HEK293 (cell line): ENCODE measurements around the gene MOCS3.

Experiments
- BCL11A ChIP-seq: fragments of 450-650 bp; formaldehyde crosslinking; IDR thresholded peaks from 2 replicates; pipeline ENCODE4 v1.5.1; 2016; ENCODE audit warnings: low read depth, missing biosample characterization, missing genetic modification characterization
- GLI2 ChIP-seq: fragments of 450-650 bp; formaldehyde crosslinking; IDR thresholded peaks from 2 replicates; pipeline ENCODE4; 2017; ENCODE audit warnings: missing biosample characterization, missing genetic modification characterization, low read depth, borderline replicate concordance
- KLF9 ChIP-seq: fragments of 450-650 bp; formaldehyde crosslinking; IDR thresholded peaks from 2 replicates; pipeline ENCODE4 v1.5.1; 2016; ENCODE audit warnings: missing biosample characterization, missing genetic modification characterization, low read depth
- MEIS1 ChIP-seq: sonication (generic); formaldehyde crosslinking; IDR thresholded peaks from 2 replicates; pipeline ENCODE4 v1.8.1; 2022; ENCODE audit warnings: missing genetic modification reagents, mild to moderate bottlenecking, borderline replicate concordance
- OSR2 ChIP-seq: fragments of 450-650 bp; formaldehyde crosslinking; IDR thresholded peaks from 2 replicates; pipeline ENCODE4 v1.5.1; 2016; ENCODE audit warnings: missing biosample characterization, missing genetic modification characterization
- PRDM2 ChIP-seq: fragments of 450-650 bp; formaldehyde crosslinking; IDR thresholded peaks from 2 replicates; pipeline ENCODE4 v1.5.1; 2016; ENCODE audit warnings: missing biosample characterization, missing genetic modification characterization, borderline replicate concordance
- WT1 ChIP-seq: fragments of 450-650 bp; formaldehyde crosslinking; IDR thresholded peaks from 2 replicates; pipeline ENCODE4 v1.5.1; 2016; ENCODE audit warnings: missing biosample characterization, missing genetic modification characterization
- ZFP41 ChIP-seq: fragments of 450-650 bp; formaldehyde crosslinking; IDR thresholded peaks from 2 replicates; pipeline ENCODE4 v1.5.1; 2016; ENCODE audit warnings: missing biosample characterization, missing genetic modification characterization, borderline replicate concordance
- ZNF112 ChIP-seq: fragments of 450-650 bp; formaldehyde crosslinking; IDR thresholded peaks from 2 replicates; pipeline ENCODE4 v1.5.0; 2017; ENCODE audit warnings: missing biosample characterization, missing genetic modification characterization
- ZNF121 ChIP-seq: fragments of 450-650 bp; formaldehyde crosslinking; IDR thresholded peaks from 2 replicates; pipeline ENCODE4 v1.5.1; 2016; ENCODE audit warnings: missing biosample characterization, missing genetic modification characterization
- ZNF157 ChIP-seq: fragments of 450-650 bp; formaldehyde crosslinking; IDR thresholded peaks from 2 replicates; pipeline ENCODE4 v1.5.1; 2016; ENCODE audit warnings: missing biosample characterization, missing genetic modification characterization
- ZNF184 ChIP-seq: fragments of 450-650 bp; IDR thresholded peaks from 2 replicates; pipeline ENCODE4 v1.5.1; 2018; ENCODE audit warnings: missing biosample characterization, mild to moderate bottlenecking, missing genetic modification characterization
- ZNF2 ChIP-seq: fragments of 450-650 bp; formaldehyde crosslinking; IDR thresholded peaks from 2 replicates; pipeline ENCODE4 v1.5.1; 2016; ENCODE audit warnings: missing biosample characterization, missing genetic modification characterization
- ZNF214 ChIP-seq: fragments of 450-650 bp; formaldehyde crosslinking; IDR thresholded peaks from 2 replicates; pipeline ENCODE4 v1.5.1; 2017; ENCODE audit warnings: missing biosample characterization, mild to moderate bottlenecking, missing genetic modification characterization, borderline replicate concordance
- ZNF292 ChIP-seq: fragments of 450-650 bp; formaldehyde crosslinking; IDR thresholded peaks from 2 replicates; pipeline ENCODE4 v1.5.1; 2016; ENCODE audit warnings: low read depth, missing biosample characterization, missing genetic modification characterization, borderline replicate concordance
- ZNF366 ChIP-seq: fragments of 450-650 bp; formaldehyde crosslinking; conservative IDR thresholded peaks from 2 replicates; pipeline ENCODE4 v1.5.1; 2016; ENCODE audit warnings: missing biosample characterization, missing genetic modification characterization
- ZNF426 ChIP-seq: fragments of 450-650 bp; formaldehyde crosslinking; IDR thresholded peaks from 2 replicates; pipeline ENCODE4 v1.5.1; 2017; ENCODE audit warnings: missing biosample characterization, missing genetic modification characterization, mild to moderate bottlenecking, inconsistent platforms, moderate library complexity
- ZNF529 ChIP-seq: fragments of 450-650 bp; formaldehyde crosslinking; IDR thresholded peaks from 2 replicates; pipeline ENCODE4 v1.5.1; 2017; ENCODE audit warnings: missing genetic modification characterization, missing biosample characterization; ENCODE audit not compliant: insufficient replicate concordance
- ZNF596 ChIP-seq: fragments of 450-650 bp; IDR thresholded peaks from 2 replicates; pipeline ENCODE4 v1.5.0; 2018; ENCODE audit warnings: missing biosample characterization, mild to moderate bottlenecking, missing genetic modification characterization, moderate library complexity
- ZNF707 ChIP-seq: fragments of 450-650 bp; formaldehyde crosslinking; IDR thresholded peaks from 2 replicates; pipeline ENCODE4 v1.5.1; 2016; ENCODE audit warnings: missing biosample characterization, missing genetic modification characterization
- ZNF747 ChIP-seq: fragments of 450-650 bp; formaldehyde crosslinking; IDR thresholded peaks from 2 replicates; pipeline ENCODE4 v1.5.1; 2016; ENCODE audit warnings: missing biosample characterization, missing genetic modification characterization
- ZNF792 ChIP-seq: fragments of 450-650 bp; formaldehyde crosslinking; IDR thresholded peaks from 2 replicates; pipeline ENCODE4 v1.5.1; 2016; ENCODE audit warnings: missing biosample characterization, missing genetic modification characterization
- ZNF837 ChIP-seq: fragments of 450-650 bp; formaldehyde crosslinking; IDR thresholded peaks from 2 replicates; pipeline ENCODE4 v1.5.1; 2016; ENCODE audit warnings: missing biosample characterization, missing genetic modification characterization
- ZNF843 ChIP-seq: fragments of 450-650 bp; formaldehyde crosslinking; IDR thresholded peaks from 2 replicates; pipeline ENCODE4 v1.5.1; 2016; ENCODE audit warnings: missing biosample characterization, missing genetic modification characterization
- ZSCAN30 ChIP-seq: fragments of 450-650 bp; IDR thresholded peaks from 2 replicates; pipeline ENCODE4 v1.5.1; 2018; ENCODE audit warnings: missing biosample characterization, mild to moderate bottlenecking, missing genetic modification characterization, moderate library complexity
- TF ChIP-seq, protein P1 (sequence below): fragments of 450-650 bp; formaldehyde crosslinking; conservative IDR thresholded peaks from 2 replicates; pipeline ENCODE4 v1.5.1; 2016; ENCODE audit warnings: low read depth, missing biosample characterization, missing genetic modification characterization
- TF ChIP-seq, protein P2 (sequence below): fragments of 450-650 bp; formaldehyde crosslinking; IDR thresholded peaks from 2 replicates; pipeline ENCODE4 v1.5.0; 2017; ENCODE audit warnings: missing biosample characterization, missing genetic modification characterization, borderline replicate concordance

MOCS3 gene

GRCh38 chr20:51001430-51002265 is 43.0 kb downstream of the MOCS3 start (continued):
- TF ChIP-seq ZNF121 (tag by site-specific recombination): no peak
- no peak for TF ChIP-seq GLI2 (tag by site-specific recombination)
- 0 out of 2 replicates have a peak, but pooled peaks have one; percentile 39 for TF ChIP-seq OSR2 (tag by site-specific recombination)
- no peak for TF ChIP-seq ZNF843
- no peak for TF ChIP-seq ZNF837
- TF ChIP-seq ZNF747: no peak
- TF ChIP-seq KLF9 (tag by site-specific recombination): no peak
- no peak for TF ChIP-seq BCL11A
- no peak for TF ChIP-seq ZNF112
- TF ChIP-seq ZNF184 (tag by site-specific recombination): no peak; the same call in 1 of the 2 replicates
- no peak for TF ChIP-seq ZNF214 (tag by site-specific recombination)
- no peak for TF ChIP-seq ZNF529
- TF ChIP-seq MEIS1 (CRISPR knock-in tag): no peak
- TF ChIP-seq ZSCAN30 (tag by site-specific recombination): no peak
- TF ChIP-seq ZNF707: no peak
- peak; percentile 55 for TF ChIP-seq ZNF596 (tag by site-specific recombination)
- TF ChIP-seq, protein P1, sequence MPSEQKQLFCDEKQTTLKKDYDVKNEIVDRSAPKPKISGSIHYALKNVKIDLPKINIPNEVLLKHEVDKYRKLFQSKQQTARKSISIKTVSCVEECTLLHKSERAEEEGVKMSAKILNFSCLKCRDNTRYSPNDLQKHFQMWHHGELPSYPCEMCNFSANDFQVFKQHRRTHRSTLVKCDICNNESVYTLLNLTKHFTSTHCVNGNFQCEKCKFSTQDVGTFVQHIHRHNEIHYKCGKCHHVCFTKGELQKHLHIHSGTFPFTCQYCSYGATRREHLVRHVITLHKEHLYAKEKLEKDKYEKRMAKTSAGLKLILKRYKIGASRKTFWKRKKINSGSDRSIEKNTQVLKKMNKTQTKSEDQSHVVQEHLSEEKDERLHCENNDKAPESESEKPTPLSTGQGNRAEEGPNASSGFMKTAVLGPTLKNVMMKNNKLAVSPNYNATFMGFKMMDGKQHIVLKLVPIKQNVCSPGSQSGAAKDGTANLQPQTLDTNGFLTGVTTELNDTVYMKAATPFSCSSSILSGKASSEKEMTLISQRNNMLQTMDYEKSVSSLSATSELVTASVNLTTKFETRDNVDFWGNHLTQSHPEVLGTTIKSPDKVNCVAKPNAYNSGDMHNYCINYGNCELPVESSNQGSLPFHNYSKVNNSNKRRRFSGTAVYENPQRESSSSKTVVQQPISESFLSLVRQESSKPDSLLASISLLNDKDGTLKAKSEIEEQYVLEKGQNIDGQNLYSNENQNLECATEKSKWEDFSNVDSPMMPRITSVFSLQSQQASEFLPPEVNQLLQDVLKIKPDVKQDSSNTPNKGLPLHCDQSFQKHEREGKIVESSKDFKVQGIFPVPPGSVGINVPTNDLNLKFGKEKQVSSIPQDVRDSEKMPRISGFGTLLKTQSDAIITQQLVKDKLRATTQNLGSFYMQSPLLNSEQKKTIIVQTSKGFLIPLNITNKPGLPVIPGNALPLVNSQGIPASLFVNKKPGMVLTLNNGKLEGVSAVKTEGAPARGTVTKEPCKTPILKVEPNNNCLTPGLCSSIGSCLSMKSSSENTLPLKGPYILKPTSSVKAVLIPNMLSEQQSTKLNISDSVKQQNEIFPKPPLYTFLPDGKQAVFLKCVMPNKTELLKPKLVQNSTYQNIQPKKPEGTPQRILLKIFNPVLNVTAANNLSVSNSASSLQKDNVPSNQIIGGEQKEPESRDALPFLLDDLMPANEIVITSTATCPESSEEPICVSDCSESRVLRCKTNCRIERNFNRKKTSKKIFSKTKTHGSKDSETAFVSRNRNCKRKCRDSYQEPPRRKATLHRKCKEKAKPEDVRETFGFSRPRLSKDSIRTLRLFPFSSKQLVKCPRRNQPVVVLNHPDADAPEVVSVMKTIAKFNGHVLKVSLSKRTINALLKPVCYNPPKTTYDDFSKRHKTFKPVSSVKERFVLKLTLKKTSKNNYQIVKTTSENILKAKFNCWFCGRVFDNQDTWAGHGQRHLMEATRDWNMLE (tag by site-specific recombination): no peak
- peak; percentile 69 for TF ChIP-seq ZNF366
- TF ChIP-seq ZNF292: no peak
- TF ChIP-seq WT1 (tag by site-specific recombination): no peak
- TF ChIP-seq ZNF426: no peak
- no peak for TF ChIP-seq ZFP41 (tag by site-specific recombination)
- no peak for TF ChIP-seq ZNF2 (tag by site-specific recombination)
- TF ChIP-seq ZNF157 (tag by site-specific recombination): no peak
- TF ChIP-seq, protein P2, sequence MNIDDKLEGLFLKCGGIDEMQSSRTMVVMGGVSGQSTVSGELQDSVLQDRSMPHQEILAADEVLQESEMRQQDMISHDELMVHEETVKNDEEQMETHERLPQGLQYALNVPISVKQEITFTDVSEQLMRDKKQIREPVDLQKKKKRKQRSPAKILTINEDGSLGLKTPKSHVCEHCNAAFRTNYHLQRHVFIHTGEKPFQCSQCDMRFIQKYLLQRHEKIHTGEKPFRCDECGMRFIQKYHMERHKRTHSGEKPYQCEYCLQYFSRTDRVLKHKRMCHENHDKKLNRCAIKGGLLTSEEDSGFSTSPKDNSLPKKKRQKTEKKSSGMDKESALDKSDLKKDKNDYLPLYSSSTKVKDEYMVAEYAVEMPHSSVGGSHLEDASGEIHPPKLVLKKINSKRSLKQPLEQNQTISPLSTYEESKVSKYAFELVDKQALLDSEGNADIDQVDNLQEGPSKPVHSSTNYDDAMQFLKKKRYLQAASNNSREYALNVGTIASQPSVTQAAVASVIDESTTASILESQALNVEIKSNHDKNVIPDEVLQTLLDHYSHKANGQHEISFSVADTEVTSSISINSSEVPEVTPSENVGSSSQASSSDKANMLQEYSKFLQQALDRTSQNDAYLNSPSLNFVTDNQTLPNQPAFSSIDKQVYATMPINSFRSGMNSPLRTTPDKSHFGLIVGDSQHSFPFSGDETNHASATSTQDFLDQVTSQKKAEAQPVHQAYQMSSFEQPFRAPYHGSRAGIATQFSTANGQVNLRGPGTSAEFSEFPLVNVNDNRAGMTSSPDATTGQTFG (tag by site-specific recombination): no peak
- no peak for TF ChIP-seq ZNF792 (tag by site-specific recombination)
- TF ChIP-seq PRDM2 (tag by site-specific recombination): no peak
